ENCODE measurements around the gene FCHSD2. TPM values are rescaled to one million over a fixed set of nuclear protein-coding genes. Genes with fewer than 3 reads are reported as not detected.

The FCHSD2 gene
- total and polyA plus RNA-seq, 2 of the 8 experiments (the other 6 are each of a cell fraction or from before 2014, with no cell fraction given): 4.1 to 7.8 TPM

- Histone ChIP-seq H2BK12ac (ENCODE audit: low read depth, low read length) (no peak overlapping the region), H3K4me1 (replicated peaks in 1 of 4; ENCODE audit: control insufficient read depth in 3 of 4, insufficient read depth in 4 of 4, low read length in 3 of 4) (no peaks in the 10 kb centered on the region), H4K5ac (ENCODE audit: insufficient read length, low read depth, low read length) (no peak overlapping the region), H3K23ac (ENCODE audit: insufficient read length) (no peak overlapping the region), H3K4me3 (ENCODE audit: extremely low read depth in 1 of 4, insufficient read depth in 2 of 4, low read depth in 3 of 4, low read length in 4 of 4) (no peak overlapping the region), H2BK5ac (ENCODE audit: low read depth, low read length) (no peak overlapping the region), H2AFZ (ENCODE audit: low read length) (no peak overlapping the region), H3K14ac (ENCODE audit: insufficient read length) (no peak overlapping the region), H3K36me3 (ENCODE audit: control insufficient read depth in 2 of 4, insufficient read depth in 4 of 4, low read length in 3 of 4) (no peaks in the 10 kb centered on the region), H2BK20ac (ENCODE audit: low read length) (no peak overlapping the region), H2BK120ac (replicated peaks; ENCODE audit: low read depth, low read length) (no peak overlapping the region), H4K91ac (replicated peaks; ENCODE audit: insufficient read length, low read length) (no peak overlapping the region), H3K4me2 (ENCODE audit: insufficient read depth in 1 of 2, low read depth in 2 of 2, low read length in 2 of 2) (no peak overlapping the region), H3K4ac (replicated peaks; ENCODE audit: insufficient read length, low read depth, low read length) (no peak overlapping the region), H3K9ac (replicated peaks in 1 of 4; ENCODE audit: extremely low read depth in 1 of 4, low read depth in 3 of 4, low read length in 3 of 4) (no peak overlapping the region), H3K23me2 (ENCODE audit: low read depth, low read length) (no peaks in the 10 kb centered on the region), H3K27me3 (replicated peaks in 1 of 4; ENCODE audit: control insufficient read depth in 3 of 4, extremely low read depth in 1 of 4, insufficient read depth in 3 of 4, low read length in 3 of 4) (no peaks in the 10 kb centered on the region), H4K8ac (ENCODE audit: extremely low read depth, insufficient read depth, low read length) (no peak overlapping the region), H3K9me3 (ENCODE audit: insufficient read depth in 2 of 2, low read depth in 1 of 2, low read length in 1 of 2) (no peaks in the 10 kb centered on the region; a peak in 1 of 4 replicates), H3K27ac (ENCODE audit: low read depth, low read length) (no peak overlapping the region), H2AK5ac (ENCODE audit: low read depth, low read length) (no peak overlapping the region), H4K20me1 (replicated peaks in 1 of 2; ENCODE audit: control insufficient read depth in 1 of 2, insufficient read depth in 2 of 2, low read length in 2 of 2) (no peaks in the 10 kb centered on the region), H3K79me1 (ENCODE audit: low read depth, low read length) (no peaks in the 10 kb centered on the region), H3K79me2 (ENCODE audit: control insufficient read depth in 1 of 2, insufficient read depth in 2 of 2, low read length in 2 of 2) (no peaks in the 10 kb centered on the region), H2BK15ac (ENCODE audit: low read length) (no peak overlapping the region), H3K18ac (ENCODE audit: extremely low read depth, low read length) (no peak overlapping the region), H3K56ac (replicated peaks; ENCODE audit: insufficient read length, low read depth, low read length) (no peak overlapping the region)
- no peak for FAIRE-seq
- DNase-seq (ENCODE audit: low read depth in 1 of 2, low spot score in 2 of 2): no peak
- CTCF ChIA-PET (ENCODE audit: partially characterized antibody): no interaction called here
- POLR2A ChIA-PET (ENCODE audit: partially characterized antibody): no interaction called here
- TF ChIP-seq SP2 (IDR thresholded peaks at IDR 0.05; ENCODE audit: low read length) (no peak), RBBP5 (IDR thresholded peaks at IDR 0.05; ENCODE audit: borderline replicate concordance, low read depth, low read length) (no peak), TCF12 (IDR thresholded peaks at IDR 0.05; ENCODE audit: low read depth, low read length) (no peak), FOSL1 (IDR thresholded peaks at IDR 0.05; ENCODE audit: insufficient read depth, low read depth, low read length) (no peak), YY1 (IDR thresholded peaks at IDR 0.05; ENCODE audit: low read depth, low read length) (no peak), POLR2A (IDR thresholded peaks at IDR 0.05; ENCODE audit: control extremely low read depth in 1 of 2, low read depth in 2 of 2, low read length in 2 of 2) (no peak), EP300 (IDR thresholded peaks at IDR 0.05; ENCODE audit: borderline replicate concordance in 1 of 2, low read depth in 2 of 2, low read length in 2 of 2) (no peak)
- TF ChIP-seq, protein P1, sequence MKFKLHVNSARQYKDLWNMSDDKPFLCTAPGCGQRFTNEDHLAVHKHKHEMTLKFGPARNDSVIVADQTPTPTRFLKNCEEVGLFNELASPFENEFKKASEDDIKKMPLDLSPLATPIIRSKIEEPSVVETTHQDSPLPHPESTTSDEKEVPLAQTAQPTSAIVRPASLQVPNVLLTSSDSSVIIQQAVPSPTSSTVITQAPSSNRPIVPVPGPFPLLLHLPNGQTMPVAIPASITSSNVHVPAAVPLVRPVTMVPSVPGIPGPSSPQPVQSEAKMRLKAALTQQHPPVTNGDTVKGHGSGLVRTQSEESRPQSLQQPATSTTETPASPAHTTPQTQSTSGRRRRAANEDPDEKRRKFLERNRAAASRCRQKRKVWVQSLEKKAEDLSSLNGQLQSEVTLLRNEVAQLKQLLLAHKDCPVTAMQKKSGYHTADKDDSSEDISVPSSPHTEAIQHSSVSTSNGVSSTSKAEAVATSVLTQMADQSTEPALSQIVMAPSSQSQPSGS (IDR thresholded peaks at IDR 0.05; ENCODE audit: low read length): no peak
Observed at GRCh38 chr11:72897506-72897905, 244.6 kb downstream of the FCHSD2 start.
